HG03457 (cell line): ENCODE results near the gene GRIK5.

ENCODE experiments used
- ATAC-seq: cut with Tn5 transposase; IDR thresholded peaks from one replicate; pipeline ENCODE4 v1.9.1; 2021; ENCODE audit warnings: moderate number of reproducible peaks; ENCODE audit not compliant: unreplicated experiment

Gene GRIK5

GRCh38 chr19:41965106-41965505, 104.9 kb downstream of the GRIK5 start:
- no peak for ATAC-seq

- no peak for ATAC-seq
Observed at GRCh38 chr19:41960973-41961372, 109.0 kb downstream of the GRIK5 start.

GRCh38 chr19:41959056-41960053, 110.7 kb downstream of the GRIK5 start, which contains the start of gene RABAC1:
RABAC1 (minus strand) TSS chr19:41959321; CDS start chr19:41959292, 29 bp downstream.
- ATAC-seq = peak; percentile 67

GRCh38 chr19:41958367-41959055, 111.5 kb downstream of the GRIK5 start:
- ATAC-seq = no peak

- ATAC-seq = no peak
Observed at GRCh38 chr19:41957838-41958366, 112.1 kb downstream of the GRIK5 start.

GRCh38 chr19:41957161-41957837, 112.7 kb downstream of the GRIK5 start:
- no peak for ATAC-seq

GRCh38 chr19:41956621-41957020, 113.4 kb downstream of the GRIK5 start:
- ATAC-seq = no peak

- no peak for ATAC-seq
Observed at GRCh38 chr19:41955521-41955920, 114.5 kb downstream of the GRIK5 start.

- ATAC-seq = no peak
Observed at GRCh38 chr19:41951686-41952172, 118.3 kb downstream of the GRIK5 start.
